NCI-H510A (cell line): ENCODE measurements around the gene LSP1.
"Not testable (repeated sequence)": the region's sequence is repeated elsewhere in the genome, so short reads cannot be mapped to it uniquely, and the experiment has no call there.

Experiments
- DNase-seq: peaks from one replicate; lab custom pipeline; 2025; lab: John Stamatoyannopoulos, UW

The LSP1 gene

DNA sequence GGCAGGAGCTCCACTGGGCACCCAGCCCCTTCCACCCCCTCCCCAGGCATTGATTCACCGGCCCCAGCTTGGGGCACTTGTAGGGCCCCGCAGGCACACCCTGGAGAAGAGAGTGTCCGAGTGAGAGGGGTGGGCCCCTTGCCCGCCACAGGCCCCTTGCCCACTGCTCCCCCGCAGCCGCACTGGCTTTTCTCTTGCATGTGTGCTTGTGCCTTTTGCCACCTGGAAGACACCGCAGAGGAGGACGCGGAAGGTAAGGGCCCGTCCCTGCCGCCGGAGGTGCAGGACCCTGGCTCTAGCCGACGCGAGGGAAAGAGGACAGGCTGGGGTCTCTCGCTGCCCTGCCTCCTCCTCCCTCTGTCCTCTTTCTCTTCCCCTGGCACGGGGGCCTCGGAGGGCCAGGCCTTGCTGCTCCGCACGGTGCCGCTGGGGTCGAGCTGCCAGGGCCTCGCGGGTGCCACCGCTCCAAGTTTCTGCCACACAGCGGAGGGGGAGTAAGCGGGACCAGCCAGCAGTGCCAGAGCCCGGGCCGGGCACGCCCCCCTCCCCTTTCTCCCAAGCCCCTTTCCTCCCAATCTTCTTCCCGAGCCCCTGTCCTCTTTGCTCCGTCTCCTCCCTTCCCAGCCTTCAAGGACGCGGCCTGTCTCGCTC lies 76.1 kb downstream of the LSP1 start:
- no peak for DNase-seq

DNA sequence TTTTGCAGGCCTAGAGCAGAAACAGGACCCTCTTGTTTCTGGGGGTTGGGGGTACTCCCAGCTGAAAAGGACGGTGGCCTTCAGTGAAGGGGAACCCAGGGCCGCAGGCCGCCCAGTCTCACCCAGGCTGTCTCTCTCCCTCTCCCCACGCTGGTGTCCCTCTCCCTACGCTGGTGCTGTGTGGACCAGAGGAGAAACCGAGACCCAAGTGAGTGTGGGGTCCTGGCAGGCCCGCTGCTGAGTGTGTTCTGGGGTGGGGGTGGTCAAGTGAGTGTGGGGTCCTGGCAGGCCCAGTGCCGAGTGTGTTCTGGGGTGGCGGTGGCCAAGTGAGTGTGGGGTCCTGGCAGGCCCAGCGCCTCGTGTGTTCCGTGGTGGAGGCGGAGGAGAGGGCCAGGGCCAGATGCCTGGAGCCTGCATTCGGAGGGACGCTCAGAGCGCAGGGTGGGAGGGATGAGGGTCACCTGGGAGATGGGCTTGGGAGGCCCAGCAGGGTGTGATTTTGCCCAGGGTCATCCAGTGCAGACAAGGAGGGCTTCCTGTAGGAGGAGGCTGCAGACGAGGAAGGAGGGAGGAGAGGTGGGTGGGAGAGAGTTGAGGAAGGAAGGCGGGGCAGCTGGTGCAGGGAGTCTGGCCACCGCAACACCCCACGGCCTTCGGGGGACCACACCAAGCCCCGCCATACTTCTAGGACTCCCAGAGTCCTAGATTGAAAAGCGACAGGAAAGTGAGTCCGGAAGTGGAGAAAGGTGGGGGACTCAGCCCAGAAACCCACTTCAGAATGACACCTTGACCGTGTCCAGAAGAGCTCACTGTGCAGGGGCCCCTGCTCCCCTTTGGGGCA lies 77.0 kb downstream of the LSP1 start:
- DNase-seq: no peak

DNA sequence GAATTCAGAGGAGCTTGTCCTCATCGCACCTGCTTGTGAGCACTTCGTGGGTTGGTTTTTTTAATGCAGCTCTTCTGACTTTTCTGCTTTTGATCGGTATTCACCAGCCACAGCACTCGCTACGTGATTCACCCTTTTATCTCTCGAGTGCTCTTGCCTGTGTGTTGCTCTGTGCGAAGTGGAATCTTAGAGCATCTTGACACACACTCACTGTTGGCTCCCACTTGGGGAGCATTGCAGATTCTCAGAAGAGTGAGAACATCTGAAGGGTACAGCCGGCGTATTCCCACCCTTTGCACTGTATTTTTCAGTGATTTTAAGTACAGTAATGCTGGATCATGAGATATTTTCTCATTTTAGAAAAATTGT lies 77.6 kb downstream of the LSP1 start:
- DNase-seq: no peak

DNA sequence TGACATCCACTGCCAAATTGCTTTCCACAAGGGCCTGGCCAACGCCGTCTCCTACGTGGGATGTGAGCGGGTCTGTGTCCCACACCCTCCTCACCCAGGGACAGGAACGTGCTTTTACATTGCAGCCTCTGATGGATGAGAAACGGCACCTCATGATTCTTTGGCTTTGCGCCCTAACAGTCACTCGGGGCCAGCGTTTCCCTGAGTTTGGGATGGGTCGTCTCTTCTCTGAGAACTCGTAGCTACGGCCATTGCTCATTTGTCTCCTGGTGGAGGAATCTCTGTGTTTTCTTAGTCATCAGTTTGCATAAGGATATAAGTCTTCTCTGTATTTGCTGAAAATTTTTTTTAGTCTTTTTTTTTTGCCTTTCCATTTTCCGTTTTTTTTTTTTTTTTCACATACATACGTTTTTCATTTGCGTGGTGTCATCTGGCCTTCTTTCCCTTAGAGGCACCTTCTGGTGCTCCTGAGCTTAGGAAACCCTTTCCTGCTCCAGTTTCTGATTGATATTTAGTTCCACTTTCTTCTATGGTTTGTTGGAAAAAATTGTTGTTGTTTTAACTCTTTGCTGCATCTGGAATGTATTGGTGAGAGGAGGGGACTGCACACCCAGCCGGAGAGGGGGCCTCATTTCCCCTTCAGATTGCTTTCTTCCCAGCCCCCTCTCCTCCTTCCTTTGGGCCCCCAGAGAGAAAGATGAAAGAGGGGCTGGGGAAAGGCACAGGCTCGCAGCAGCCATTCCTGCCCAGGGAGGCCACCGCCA lies 78.6 kb downstream of the LSP1 start:
- DNase-seq: no peak

DNA sequence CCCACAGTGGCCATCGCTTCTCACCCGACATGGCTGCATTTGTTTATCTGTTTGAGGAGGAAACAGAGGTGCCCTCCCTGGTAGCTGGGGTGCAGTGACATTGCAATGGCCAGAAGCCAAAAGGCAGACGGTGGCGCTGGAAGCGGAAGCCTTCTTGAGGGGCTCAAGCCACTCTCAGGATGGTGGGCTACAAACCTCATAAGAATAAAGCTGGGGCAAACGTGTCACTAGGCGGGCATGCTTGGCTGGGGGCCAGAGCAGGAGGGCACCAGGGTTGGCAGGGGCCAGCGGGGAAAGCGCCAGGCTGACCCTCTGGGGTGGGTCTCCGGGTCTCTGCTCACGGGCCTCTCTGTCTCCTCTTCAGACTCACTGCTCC lies 79.2 kb downstream of the LSP1 start:
- DNase-seq: no peak

DNA sequence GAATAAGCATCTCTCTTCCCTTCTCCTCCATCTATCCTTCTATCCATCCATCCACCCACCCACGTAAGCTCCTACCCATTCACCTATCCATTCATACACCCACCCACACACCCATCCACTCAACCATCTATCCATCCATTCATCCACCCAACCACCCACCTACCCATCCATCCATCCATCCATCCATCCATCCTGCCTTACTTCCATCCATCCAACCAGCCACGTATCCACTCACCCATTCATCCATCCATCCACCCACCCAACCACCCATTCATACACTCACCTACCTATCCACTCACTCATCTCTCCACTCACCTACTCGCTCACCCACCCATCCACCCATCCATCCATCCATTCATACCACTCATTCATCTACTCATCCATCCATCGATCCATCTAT lies 79.8 kb downstream of the LSP1 start:
- DNase-seq: no peak

DNA sequence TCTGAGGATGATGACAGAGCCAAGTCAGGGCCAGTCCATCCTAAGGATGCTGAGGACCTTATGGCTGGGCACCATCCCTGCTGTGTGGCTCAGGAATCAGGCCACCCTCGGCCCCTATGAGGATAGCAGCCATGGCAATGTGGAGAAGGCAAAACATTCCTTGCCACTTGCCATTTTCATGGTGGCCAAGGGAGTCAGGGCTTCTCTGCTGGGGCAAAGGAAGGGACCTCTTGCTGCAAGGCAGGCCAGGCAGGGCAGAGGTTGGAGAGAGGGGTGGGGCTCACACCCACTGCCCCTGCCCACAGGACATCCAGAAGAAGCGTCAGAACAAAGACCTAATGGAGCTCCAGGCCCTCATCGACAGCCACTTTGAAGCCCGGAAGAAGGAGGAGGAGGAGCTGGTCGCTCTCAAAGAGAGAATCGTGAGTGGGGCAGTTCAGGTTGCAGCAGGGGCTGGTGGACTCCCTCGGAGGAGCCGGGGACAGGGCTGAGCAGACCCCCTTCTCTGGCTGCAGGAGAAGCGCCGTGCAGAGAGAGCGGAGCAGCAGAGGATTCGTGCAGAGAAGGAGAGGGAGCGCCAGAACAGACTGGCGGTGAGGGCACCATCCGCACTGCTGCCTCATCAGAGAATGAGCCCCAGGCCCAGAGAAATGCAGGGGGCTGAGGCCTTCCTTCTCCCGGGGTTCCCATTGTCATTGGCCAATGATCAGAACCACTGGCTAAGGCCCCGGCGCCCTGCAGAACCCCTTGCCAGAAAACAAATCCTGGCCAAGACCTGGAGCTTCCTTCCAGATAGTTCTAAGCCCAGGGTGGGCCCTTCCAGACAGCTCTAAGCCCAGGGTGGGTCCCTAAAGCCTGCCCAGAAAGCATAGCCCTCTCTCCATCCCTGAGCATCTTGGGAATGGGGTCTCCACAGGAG lies 80.8 kb downstream of the LSP1 start:
- DNase-seq: no peak

DNA sequence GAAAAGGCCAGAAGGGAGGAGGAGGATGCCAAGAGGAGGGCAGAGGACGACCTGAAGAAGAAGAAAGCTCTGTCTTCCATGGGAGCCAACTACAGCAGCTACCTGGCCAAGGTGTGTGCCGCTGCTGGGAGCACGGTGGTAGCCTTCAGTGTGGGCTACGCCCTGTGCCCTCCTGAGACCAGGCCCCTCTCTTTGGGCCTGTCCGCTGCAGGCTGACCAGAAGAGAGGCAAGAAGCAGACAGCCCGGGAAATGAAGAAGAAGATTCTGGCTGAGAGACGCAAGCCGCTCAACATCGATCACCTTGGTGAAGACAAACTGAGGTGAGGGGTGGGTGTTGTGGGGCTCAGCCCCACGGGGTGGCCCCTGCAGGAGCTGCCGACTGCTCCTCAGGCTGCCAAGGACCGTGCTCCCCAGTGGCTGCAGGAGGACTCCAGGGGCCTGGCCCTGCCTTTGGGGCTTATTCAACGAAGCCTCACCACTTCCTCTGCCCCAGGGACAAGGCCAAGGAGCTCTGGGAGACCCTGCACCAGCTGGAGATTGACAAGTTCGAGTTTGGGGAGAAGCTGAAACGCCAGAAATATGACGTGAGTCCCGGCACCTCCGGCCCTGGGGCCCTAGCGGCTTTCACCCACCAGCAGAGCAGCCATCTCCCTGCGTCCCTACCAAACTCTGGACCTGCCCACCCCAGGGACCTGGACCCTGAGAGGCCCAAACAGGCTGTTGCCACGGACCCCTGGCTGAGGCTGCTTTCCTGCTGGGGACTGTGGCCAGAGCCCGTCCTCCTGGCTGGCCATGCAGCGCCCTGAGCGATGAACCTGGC lies 81.7 kb downstream of the LSP1 start:
- no peak for DNase-seq

DNA sequence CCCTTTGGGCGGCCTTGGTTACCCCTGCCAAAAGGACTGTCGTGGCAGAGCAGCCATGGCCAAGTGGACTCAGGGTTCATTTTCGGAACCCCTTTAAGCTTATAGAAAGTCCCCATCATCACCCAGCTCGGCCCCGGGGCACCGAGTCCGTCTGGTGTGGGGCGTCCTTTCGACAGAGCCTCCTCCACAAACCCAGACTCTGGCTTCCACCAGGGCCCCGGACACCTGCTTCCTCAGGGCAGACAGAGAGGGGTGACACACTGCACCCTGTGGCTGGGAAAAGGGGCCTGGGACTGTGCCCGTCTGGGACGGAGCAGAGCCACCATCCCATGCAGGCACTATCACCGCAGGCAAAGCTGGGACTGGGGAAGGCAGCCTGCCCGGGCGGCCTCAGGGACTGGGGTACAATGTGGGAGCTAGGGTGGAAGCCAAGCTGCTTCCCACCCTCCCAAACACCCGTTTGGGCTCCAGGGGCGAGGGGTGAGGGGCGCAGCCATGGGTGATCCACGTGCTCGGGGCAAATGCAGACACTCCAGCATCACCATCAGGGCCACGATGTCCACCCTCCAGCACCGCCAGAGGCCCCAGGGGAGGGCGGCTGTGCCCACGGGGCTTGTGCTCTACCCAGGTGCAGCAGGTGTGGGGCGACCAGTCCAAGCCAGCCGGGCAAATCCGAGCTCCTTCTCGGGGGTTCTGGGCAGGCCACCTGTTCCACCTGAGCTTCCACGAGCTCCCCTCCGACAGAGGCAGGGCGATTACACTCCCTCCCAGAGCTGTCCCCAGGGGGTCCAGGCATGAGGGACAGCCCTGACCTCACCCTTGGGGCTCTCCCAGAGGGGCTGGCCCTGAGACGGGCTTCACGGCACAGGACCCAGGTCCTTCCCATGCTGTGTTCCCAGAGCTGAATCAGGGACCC lies 82.5 kb downstream of the LSP1 start:
- DNase-seq: no peak

DNA sequence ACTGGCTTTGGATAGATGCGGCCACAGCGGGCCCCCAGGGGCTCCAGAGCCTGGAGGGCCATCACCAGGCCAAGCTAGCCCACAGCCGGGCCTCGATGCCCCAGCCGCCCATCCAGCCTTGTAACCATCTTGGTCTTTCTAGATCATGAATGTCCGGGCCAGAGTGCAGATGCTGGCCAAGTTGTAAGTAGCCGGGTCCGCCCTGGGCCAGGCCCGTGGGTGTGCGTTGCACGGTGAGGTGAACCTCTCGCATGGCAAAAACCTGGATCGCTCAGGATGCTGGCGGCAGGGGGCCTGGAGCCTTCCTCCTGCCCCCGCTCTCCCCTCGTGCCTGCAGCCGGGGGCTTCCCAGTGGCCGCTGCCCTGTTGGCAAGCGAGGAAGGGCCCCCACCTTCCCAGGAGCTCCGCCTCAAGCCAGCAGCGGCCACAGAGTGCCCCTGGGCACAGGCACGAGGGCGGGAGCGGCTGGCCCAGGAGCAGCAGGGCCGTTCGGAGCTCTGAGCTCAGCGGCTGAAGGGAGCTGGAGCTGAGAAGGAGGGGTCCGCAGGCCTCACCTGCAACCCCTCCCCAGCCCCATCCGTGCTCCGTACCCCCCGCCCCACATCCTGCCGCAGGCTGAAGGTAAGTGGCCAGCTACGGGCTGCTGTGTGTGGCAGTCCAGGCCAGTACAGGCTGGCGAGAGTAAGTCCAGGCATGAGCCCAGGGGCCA lies 83.3 kb downstream of the LSP1 start:
- no peak for DNase-seq

DNA sequence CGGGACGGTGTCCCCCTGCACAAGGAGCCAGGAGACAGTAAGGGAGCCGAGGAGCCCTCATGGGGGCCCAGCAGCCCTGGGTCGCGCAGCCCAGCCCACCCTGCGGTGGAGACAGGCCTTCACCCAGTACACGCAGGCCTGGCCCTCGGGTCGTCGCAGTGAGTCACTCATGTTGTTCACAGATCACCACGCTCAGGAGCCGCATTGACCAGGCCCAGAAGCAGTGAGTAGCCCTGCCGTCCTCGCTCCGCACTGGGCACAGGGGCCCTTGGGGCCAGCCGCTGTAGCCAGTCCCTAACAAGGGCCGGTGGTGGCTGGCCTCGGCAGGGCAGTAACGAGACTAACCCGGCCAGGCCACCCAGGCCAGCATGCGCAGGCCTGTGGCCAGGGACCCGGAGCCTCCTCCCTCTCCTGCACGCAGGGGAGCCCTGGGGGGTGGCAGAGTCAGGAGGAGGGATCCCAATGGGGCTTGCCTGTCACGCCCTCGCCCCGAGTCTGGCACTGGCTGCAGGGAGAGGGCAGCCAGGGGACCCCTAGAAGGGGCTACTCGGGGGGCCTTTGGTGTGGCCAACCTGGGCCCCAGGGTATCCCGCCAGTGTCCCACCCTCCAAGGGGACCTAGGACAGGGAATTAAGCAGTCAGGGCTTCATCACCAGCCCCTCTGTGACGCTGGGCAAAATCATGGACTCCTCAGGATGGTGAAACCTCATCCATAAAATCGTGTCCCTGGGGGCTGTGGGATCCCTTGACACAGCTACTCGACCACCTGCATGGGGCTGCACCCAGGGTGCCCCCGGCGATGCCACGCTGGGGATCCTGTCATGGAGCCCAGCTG lies 84.1 kb downstream of the LSP1 start:
- no peak for DNase-seq

DNA sequence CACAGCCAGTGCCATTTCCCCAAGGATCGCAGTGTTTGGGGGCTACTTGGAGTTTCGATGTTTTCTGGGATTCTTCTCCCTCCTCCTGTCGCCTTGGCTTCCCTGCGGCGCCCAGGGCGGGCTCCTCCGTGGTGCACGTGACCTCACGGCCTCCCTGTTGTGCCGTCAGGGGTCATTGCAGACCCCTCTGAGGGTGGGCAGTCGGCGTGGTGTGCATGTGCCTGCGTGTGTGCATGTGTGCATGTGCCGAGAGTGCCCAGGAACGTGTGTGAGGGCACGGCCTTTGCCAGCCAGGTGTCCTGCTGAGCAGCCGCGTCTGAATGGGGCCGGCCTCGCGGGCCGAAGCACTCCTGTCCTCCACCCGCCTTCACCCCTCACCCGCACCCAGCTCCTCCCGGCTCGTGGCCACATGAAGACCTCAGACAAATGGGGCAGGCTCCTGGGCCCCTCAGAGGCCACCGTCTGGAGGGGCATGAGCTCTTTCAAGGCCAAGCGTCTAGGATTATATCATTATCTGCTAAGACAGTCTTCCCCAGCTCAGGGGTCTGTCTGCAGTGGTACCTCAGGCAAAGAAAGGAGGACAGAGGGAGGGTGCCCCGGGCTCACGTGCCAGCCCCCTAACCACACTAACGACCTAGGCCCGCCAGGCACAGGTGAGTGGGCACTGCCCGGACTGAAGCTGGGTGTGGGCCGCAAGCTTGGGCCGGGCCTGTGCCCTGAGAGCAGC lies 84.9 kb downstream of the LSP1 start:
- no peak for DNase-seq

DNA sequence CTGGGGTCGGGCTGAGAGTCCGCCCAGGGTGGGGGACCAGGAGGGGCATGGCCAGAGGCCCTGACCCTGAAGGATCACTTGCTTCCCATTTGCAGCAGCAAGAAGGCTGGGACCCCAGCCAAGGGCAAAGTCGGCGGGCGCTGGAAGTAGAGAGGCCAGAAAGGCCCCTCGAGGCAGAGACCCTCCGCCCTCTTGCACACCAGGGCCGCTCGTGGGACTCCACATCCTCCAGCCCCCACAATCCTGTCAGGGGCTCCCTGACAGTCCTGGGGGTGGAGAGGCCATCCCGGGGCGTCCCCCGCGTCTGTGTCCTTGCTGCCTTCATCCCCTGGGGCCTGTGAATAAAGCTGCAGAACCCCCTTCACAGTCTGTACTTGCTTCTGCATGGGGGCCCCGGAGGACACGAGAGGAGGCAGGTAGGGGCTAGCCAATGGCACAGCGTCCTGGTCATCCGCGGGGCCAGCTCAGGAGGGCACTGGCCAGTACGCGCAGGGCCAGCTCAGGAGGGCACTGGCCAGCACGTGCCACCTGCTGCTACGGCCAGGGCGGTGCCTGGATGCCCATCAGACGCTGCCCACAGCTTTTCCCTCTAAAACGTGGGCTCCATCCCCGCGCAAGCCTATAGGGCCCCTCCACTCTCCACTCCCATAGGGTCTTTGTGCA lies 85.6 kb downstream of the LSP1 start:
- DNase-seq: no peak

DNA sequence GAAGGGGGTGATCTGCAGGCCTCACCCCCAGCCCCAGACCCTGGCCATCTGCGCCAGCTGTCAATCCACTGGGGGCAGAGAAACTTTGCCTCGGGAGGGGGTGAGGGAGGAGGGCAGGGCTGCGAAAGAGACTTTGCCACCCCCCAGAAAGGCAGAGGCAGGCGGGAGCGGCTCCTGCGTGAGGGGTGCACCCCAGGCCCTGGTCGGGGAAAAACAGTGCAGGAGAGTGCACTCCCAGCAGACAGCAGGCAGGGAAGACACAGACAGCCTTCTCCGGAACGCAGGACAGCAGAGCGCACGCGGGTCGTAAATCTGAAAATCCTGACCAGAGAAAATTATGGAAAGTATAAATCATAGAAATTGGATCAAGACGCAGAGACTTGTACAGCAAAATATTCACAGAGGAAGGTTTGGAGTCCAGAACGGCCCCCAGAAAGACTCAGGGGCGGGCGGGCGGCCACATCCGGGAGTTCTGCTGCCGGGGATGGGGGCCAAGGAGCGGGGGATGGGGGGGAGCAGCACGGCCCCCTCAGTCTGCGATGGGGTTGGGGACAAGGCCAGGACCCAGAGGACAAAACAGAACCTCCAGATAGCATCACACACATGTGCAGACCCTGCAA lies 86.2 kb downstream of the LSP1 start:
- DNase-seq: no peak

DNA sequence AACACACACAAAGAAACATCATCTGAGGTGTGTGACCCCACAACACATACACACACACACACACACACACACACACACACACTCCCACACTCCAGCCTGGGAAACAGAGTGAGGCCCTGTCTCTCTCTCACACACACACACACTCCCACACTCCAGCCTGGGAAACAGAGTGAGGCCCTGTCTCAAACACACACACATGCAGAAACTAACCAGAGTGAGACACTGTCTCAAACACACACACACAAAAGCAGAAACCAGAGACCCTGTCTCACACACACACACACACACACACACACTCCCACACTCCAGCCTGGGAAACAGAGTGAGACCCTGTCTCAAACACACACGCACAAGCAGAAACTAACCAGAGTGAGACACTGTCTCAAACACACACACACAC lies 86.9 kb downstream of the LSP1 start:
- not testable (repeated sequence) for DNase-seq
